Fibroblast of skin of scalp (primary cell): ENCODE data around the gene PSMD6. TPM values are rescaled to one million over a fixed set of nuclear protein-coding genes. Genes with fewer than 3 reads are reported as not detected.
A peak's percentile ranks its signal among the peaks of the same experiment; 100 is the strongest.

ENCODE experiments used
- DNase-seq: peaks from one replicate; pipeline ENCODE4 v3.0.0-alpha.2; 2013
- polyA plus RNA-seq, 2 experiments: library from polyadenylated mRNA; unstranded; fragments of 120-200 nt; gene quantifications; one replicate each; pipeline ENCODE4 v1.2.1, GENCODE V29; 2013; ENCODE audit not compliant: insufficient read length in 2 of 2

The PSMD6 gene
- polyA plus RNA-seq (2013, experiment 1 of 2; ENCODE audit: insufficient read length) = 82.2 TPM
- polyA plus RNA-seq (2013, experiment 2 of 2; ENCODE audit: insufficient read length) = 91.3 TPM

DNA sequence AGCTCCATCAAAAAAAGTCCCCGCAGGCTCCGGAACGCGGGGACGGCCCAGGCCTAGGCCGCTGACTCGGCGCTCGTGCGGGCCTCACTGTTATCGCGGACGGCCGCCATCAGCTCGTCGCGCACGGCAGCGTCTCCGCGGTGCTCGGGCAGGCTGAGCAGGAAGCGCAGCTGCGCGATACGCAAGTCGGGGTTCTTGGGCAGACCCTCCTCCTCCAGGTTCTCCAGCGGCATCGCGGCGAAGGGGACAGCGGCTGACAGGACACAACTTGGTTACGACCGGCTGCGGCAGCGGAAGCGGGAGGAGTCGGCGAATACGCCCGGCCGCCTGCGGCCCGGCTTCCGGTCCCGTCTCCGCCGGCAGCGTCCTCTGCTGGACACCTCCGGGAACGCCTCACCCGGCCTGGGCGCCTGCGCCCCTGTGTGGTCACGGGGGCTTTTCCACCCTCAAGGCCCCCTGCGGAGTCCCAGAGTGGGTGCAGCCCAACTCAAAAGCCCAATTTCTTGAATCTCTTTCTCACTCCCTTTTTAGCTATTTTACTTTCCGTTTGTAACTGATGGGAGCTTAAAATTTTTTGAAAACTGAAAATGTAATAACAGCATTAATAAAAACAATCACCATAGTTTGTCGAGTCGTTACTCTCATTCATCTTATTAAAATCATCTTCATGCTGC lies at the start of gene PSMD6:
PSMD6 (minus strand) TSS at position 308 of the 674 bp plus-strand sequence; CDS start at position 233, 75 bp downstream.
- peak; percentile 86 for DNase-seq

DNA sequence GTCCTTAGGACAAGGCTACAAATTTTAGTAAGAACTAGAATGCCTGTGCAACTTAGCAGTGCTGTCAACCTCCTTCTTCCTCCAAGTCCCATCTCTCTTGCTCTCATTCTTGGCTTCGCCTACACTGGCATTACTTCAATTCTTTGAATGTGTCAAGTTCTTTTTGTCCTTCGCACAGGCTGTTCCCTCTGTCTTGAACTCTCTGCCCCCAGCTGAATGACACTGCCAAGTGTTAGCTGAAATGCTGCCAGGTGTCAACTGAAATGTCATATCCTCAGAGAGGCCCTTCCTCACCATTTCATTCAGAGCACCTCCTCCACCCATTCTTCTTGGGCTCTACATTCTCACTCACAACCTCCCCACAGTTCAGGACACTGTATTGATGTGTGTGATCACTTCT lies 48.8 kb upstream of the PSMD6 start:
- no peak for DNase-seq

DNA sequence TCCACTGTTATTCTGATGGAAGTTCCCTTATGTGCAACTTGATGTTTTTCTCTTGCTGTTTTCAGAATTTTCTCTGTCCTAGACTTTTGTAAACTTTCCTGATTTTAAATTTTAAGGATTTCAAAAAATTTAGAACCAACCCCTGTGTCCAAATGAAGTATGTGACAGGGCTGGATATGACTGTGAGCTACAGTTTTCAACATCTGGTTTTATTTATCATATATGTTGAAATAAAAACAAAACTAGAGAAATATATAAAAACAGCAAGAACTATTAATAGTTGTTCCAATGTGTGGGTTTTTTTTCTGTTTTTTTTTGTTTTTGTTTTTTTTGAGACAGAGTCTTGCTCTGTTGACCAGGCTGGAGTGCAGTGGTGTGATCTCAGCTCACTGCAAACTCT lies 47.4 kb upstream of the PSMD6 start:
- DNase-seq = peak; percentile 70

GRCh38 chr3:64067506-64068346 lies 44.4 kb upstream of the PSMD6 start:
- DNase-seq = no peak

- no peak for DNase-seq
Observed at GRCh38 chr3:64064804-64065203, 41.5 kb upstream of the PSMD6 start.

DNA sequence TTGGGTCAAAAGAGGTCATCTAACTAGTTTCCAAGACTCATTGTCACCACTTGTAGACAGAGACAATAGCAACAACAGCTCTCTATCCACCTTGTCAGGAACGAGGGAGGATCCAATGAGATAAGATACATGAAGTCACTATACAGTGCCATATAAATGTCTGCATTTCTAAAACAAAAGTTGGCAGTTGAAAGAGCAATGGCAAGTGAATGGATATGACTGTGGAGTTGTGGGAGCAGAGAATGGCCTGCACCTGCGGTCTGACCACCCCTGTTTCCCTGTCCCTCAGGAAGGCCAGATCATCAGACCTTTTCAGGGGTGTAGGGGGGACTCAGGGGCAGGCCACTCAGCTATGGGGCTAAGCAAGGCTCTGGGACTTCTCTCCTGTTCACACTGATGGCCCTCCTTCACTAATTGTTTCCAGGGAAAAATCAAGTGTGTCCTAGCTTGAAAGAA lies 40.7 kb upstream of the PSMD6 start:
- DNase-seq = no peak

- DNase-seq = peak; percentile 33
Observed at GRCh38 chr3:64063207-64063982, 40.1 kb upstream of the PSMD6 start.

DNA sequence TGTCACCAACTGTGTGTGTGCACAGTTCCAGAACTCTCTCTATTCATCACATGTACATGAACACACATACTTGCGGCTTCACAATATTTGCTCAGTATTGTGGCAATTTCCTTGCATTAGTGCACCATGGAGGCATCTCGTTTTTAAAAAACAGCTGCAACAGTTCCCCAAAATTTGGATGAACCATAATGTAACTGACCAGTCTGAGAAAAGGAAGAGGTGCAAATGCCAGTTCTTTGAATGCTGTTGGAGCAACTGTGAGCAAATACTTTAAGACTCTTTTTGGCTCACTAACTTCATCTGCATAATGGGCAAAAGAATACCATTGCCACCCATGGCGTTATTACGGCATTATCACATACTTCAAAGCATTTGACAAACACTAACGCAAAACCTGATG lies 38.3 kb upstream of the PSMD6 start:
- no peak for DNase-seq

DNA sequence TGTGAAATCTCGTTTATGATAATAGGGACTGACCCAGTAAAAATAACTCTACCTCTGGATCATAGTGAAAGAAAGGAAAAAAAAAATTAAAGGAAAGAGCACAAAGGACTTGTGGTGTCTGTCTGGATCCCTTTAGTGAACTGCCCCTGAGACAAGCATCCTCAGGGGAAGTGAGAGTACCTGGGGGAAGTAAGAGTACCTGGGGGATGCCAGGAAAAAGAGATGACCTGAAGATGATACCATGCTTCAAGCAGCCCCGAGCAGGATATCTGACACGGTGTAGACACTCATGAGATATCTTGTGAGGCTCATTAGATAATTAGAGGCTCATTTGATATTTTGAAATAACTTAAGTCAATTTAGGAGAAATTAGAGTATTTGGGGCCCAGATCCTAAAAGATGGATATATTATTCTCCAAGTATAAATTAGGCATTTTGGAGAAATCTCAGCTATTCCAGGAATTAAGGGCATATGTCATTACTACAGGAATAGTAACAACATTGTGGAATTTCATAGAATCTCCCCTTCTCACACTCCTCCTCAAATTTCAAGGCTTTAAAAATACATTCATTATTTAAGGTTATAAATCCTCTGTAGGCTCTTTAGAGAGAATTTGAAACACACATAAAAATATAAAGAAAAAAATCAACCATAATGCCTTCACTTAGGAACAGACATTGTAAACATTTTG lies 36.3 kb upstream of the PSMD6 start:
- DNase-seq = peak; percentile 63

DNA sequence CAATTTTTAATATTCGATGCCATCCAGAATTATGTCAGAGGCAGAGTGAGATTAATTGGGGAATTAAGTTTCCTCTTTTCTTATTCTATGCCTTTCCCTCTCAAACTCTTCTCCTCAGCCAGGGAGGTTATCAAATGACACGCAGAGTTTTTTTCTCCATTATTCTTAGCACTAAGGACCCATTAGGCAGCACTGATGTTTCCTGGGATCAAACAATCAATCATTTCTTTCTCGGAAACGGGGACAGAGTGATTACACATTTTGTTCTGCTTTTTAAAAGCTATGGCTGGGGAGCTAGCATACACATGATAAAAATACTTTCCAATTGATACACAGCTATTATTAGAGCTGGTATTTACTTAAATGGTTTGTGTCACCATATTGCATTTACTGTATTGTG lies 35.3 kb upstream of the PSMD6 start:
- no peak for DNase-seq

GRCh38 chr3:64057231-64057630 lies 33.9 kb upstream of the PSMD6 start:
- DNase-seq = no peak

DNA sequence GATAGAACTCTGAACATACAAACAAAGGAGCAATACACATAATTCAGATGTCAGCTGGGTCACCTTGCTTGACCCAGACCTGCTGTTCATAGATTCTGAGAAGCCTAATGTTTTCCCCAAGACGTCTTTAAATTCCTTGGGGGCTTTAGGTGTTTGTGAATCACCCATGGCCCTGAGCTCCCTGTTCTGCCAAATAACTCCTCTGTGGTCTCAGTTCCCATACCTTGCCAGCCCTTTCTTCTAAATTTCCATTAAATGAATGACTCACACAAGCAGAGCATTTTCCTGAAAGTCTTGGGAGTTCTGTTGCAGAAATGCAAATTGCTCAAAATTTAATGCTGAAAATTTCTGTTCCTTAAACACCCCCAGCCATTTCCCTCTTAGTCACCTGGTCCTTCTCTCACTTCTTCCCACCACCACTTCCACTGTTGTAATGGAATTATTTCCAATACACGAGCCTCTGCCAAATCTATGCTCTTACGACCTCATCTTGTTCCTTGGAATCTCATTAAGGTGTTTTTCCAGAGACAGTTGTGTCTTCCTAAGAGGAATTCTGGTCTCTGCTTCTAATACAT lies 33.4 kb upstream of the PSMD6 start:
- no peak for DNase-seq

GRCh38 chr3:64055076-64055475 lies 31.8 kb upstream of the PSMD6 start:
- DNase-seq = no peak

DNA sequence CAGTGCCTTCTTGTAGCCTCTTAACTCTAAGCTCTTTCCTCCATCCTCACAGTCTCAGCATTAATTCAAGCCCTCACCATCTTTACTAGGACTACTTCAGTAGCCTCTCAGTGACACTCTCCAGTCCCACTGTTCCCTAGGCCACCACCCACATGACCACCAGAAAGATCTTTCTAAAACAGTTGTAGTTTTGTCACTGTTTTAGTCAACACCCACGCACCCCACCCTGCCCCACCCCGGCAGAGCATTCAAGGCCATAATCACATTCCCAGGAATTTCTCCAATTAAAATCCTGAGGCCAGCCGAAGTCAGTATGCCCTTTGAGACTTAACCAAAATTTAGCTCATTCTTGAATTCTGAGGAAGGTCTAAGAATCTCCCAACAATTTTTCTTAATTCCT lies 31.2 kb upstream of the PSMD6 start:
- no peak for DNase-seq

GRCh38 chr3:64053581-64053980 lies 30.3 kb upstream of the PSMD6 start:
- no peak for DNase-seq

DNA sequence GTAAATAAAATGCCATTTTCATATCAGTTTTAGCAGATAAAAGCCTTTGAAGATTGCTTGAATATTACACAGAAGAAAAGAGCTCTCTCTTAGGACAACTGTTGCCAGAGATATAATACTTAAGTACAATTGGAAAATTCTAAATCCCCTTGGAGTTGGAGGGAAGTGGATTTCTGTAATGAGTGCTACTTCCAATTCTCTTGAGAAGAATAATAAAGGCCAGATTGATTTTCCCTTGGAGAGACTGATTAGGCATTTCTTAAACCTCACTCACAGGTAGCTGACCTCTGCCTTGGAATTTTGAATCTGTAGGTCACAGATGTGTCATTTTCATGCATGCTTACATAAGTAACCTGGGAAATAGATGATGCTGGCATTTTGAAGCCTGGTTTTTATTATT lies 29.8 kb upstream of the PSMD6 start:
- DNase-seq = no peak

DNA sequence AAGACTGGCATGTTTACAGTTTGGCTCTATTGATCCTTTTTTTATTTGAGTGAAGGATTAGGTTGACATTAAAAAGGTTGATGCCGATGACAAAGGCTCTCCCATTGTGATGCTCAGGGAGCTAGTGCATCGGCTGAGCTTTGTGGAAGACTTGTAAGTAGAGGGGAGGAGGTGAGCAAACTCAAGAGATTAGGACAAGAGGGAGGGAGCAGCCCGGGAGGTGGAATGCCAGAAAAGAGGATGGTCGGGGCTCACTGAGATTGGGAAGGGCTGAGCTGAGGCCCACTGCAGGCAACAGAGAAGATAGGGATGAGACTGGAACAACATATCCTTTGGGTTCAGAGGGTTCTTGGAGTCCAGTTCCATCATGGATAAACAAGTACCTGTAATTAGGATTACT lies 26.5 kb upstream of the PSMD6 start:
- no peak for DNase-seq

GRCh38 chr3:64049136-64049535 lies 25.8 kb upstream of the PSMD6 start:
- no peak for DNase-seq

- DNase-seq = no peak
Observed at GRCh38 chr3:64048631-64049061, 25.4 kb upstream of the PSMD6 start.

- DNase-seq = no peak
Observed at GRCh38 chr3:64047787-64048186, 24.5 kb upstream of the PSMD6 start.

- no peak for DNase-seq
Observed at GRCh38 chr3:64046996-64047594, 23.8 kb upstream of the PSMD6 start.

DNA sequence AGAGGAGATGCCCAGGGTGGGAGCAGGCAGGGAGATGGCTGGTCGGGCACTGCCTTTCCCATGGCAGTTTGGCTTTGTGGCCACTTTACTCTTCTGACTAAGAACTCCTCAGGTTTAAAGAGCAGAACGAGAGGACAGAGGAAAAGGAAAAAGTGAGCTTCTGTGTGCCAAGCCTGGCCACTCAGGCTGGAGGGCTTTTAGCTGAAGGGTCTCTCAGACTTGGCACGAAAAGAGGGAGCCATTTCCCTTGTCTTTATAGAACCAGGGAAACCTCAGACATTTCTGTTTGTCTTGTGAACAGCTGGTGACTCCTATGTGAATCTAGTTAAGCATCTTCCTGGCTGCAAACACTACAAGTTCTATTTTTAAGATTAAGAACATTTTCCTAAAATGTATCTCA lies 23.3 kb upstream of the PSMD6 start:
- DNase-seq = no peak
